ENCODE measurements around the gene HABP4.

Gene HABP4

GRCh38 chr9:96461336-96461735 is 11.4 kb downstream of the HABP4 start:
- TF ChIP-seq PAX5 (IDR thresholded peaks at IDR 0.05; ENCODE audit: insufficient read depth, low read length, severe bottlenecking) (no peak), TAF1 (IDR thresholded peaks at IDR 0.05; ENCODE audit: low read depth, low read length) (no peak), POU2F2 (IDR thresholded peaks at IDR 0.05; ENCODE audit: low read depth, low read length) (no peak), SPI1 (IDR thresholded peaks at IDR 0.05; ENCODE audit: low read depth, low read length) (no peak), POLR2A (IDR thresholded peaks at IDR 0.05; ENCODE audit: low read depth, low read length) (no peak), POLR2AphosphoS5 (IDR thresholded peaks at IDR 0.05; ENCODE audit: low read depth, low read length) (no peak)
- DNase-seq (ENCODE audit: insufficient read length, low spot score): no peak
- FAIRE-seq: no peak

- FAIRE-seq (no peak), DNase-seq (ENCODE audit: insufficient read length, low spot score) (no peak)
- TF ChIP-seq SPI1 (IDR thresholded peaks at IDR 0.05; ENCODE audit: low read depth, low read length): no peak
- TF ChIP-seq POLR2AphosphoS5 (IDR thresholded peaks at IDR 0.05; ENCODE audit: low read depth, low read length): no peak
- no peak for TF ChIP-seq PAX5 (IDR thresholded peaks at IDR 0.05; ENCODE audit: insufficient read depth, low read length, severe bottlenecking)
- no peak for TF ChIP-seq POU2F2 (IDR thresholded peaks at IDR 0.05; ENCODE audit: low read depth, low read length)
- no peak for TF ChIP-seq POLR2A (IDR thresholded peaks at IDR 0.05; ENCODE audit: low read depth, low read length)
- no peak for TF ChIP-seq TAF1 (IDR thresholded peaks at IDR 0.05; ENCODE audit: low read depth, low read length)
Observed at GRCh38 chr9:96462541-96462940, 12.6 kb downstream of the HABP4 start.

GRCh38 chr9:96464426-96464825 is 14.5 kb downstream of the HABP4 start:
- FAIRE-seq (no peak), DNase-seq (ENCODE audit: insufficient read length, low spot score) (no peak)
- TF ChIP-seq POLR2AphosphoS5 (IDR thresholded peaks at IDR 0.05; ENCODE audit: low read depth, low read length) (no peak), TAF1 (IDR thresholded peaks at IDR 0.05; ENCODE audit: low read depth, low read length) (no peak), SPI1 (IDR thresholded peaks at IDR 0.05; ENCODE audit: low read depth, low read length) (no peak), POLR2A (IDR thresholded peaks at IDR 0.05; ENCODE audit: low read depth, low read length) (no peak), POU2F2 (IDR thresholded peaks at IDR 0.05; ENCODE audit: low read depth, low read length) (no peak), PAX5 (IDR thresholded peaks at IDR 0.05; ENCODE audit: insufficient read depth, low read length, severe bottlenecking) (no peak)

- no peak for FAIRE-seq
- no peak for DNase-seq (ENCODE audit: insufficient read length, low spot score)
- TF ChIP-seq PAX5 (IDR thresholded peaks at IDR 0.05; ENCODE audit: insufficient read depth, low read length, severe bottlenecking) (no peak), POU2F2 (IDR thresholded peaks at IDR 0.05; ENCODE audit: low read depth, low read length) (no peak)
Observed at GRCh38 chr9:96467784-96468183, 17.8 kb downstream of the HABP4 start.

GRCh38 chr9:96476013-96476412 is 26.0 kb downstream of the HABP4 start:
- FAIRE-seq (no peak), DNase-seq (ENCODE audit: insufficient read length, low spot score) (no peak)
- TF ChIP-seq POLR2A (IDR thresholded peaks at IDR 0.05; ENCODE audit: low read depth, low read length) (no peak), PAX5 (IDR thresholded peaks at IDR 0.05; ENCODE audit: insufficient read depth, low read length, severe bottlenecking) (no peak), POU2F2 (IDR thresholded peaks at IDR 0.05; ENCODE audit: low read depth, low read length) (no peak), TAF1 (IDR thresholded peaks at IDR 0.05; ENCODE audit: low read depth, low read length) (no peak)

GRCh38 chr9:96476591-96476990 is 26.6 kb downstream of the HABP4 start:
- TF ChIP-seq SPI1 (IDR thresholded peaks at IDR 0.05; ENCODE audit: low read depth, low read length): no peak
- TF ChIP-seq POU2F2 (IDR thresholded peaks at IDR 0.05; ENCODE audit: low read depth, low read length): no peak
- no peak for TF ChIP-seq POLR2A (IDR thresholded peaks at IDR 0.05; ENCODE audit: low read depth, low read length)
- no peak for TF ChIP-seq TAF1 (IDR thresholded peaks at IDR 0.05; ENCODE audit: low read depth, low read length)
- TF ChIP-seq PAX5 (IDR thresholded peaks at IDR 0.05; ENCODE audit: insufficient read depth, low read length, severe bottlenecking): no peak
- TF ChIP-seq POLR2AphosphoS5 (IDR thresholded peaks at IDR 0.05; ENCODE audit: low read depth, low read length): no peak
- DNase-seq (ENCODE audit: insufficient read length, low spot score): no peak
- FAIRE-seq: no peak

GRCh38 chr9:96478829-96479371 is 28.9 kb downstream of the HABP4 start:
- FAIRE-seq (no peak), DNase-seq (ENCODE audit: insufficient read length, low spot score) (no peak)
- TF ChIP-seq SPI1 (IDR thresholded peaks at IDR 0.05; ENCODE audit: low read depth, low read length): peak; percentile 24; the same call in 1 of the 2 replicates
- no peak for TF ChIP-seq TAF1 (IDR thresholded peaks at IDR 0.05; ENCODE audit: low read depth, low read length)
- TF ChIP-seq POU2F2 (IDR thresholded peaks at IDR 0.05; ENCODE audit: low read depth, low read length): peak; percentile 92; the same call in 1 of the 2 replicates

GRCh38 chr9:96480736-96481135 is 30.8 kb downstream of the HABP4 start:
- FAIRE-seq (no peak), DNase-seq (ENCODE audit: insufficient read length, low spot score) (no peak)
- no peak for TF ChIP-seq TAF1 (IDR thresholded peaks at IDR 0.05; ENCODE audit: low read depth, low read length)
- no peak for TF ChIP-seq POLR2A (IDR thresholded peaks at IDR 0.05; ENCODE audit: low read depth, low read length)
- TF ChIP-seq PAX5 (IDR thresholded peaks at IDR 0.05; ENCODE audit: insufficient read depth, low read length, severe bottlenecking): no peak
- no peak for TF ChIP-seq SPI1 (IDR thresholded peaks at IDR 0.05; ENCODE audit: low read depth, low read length)
- TF ChIP-seq POLR2AphosphoS5 (IDR thresholded peaks at IDR 0.05; ENCODE audit: low read depth, low read length): no peak

GRCh38 chr9:96482476-96482875 is 32.5 kb downstream of the HABP4 start:
- DNase-seq (ENCODE audit: insufficient read length, low spot score) (no peak), FAIRE-seq (no peak)
- no peak for TF ChIP-seq POU2F2 (IDR thresholded peaks at IDR 0.05; ENCODE audit: low read depth, low read length)
- TF ChIP-seq POLR2AphosphoS5 (IDR thresholded peaks at IDR 0.05; ENCODE audit: low read depth, low read length): no peak
- TF ChIP-seq POLR2A (IDR thresholded peaks at IDR 0.05; ENCODE audit: low read depth, low read length): no peak
- no peak for TF ChIP-seq TAF1 (IDR thresholded peaks at IDR 0.05; ENCODE audit: low read depth, low read length)
- no peak for TF ChIP-seq SPI1 (IDR thresholded peaks at IDR 0.05; ENCODE audit: low read depth, low read length)
- TF ChIP-seq PAX5 (IDR thresholded peaks at IDR 0.05; ENCODE audit: insufficient read depth, low read length, severe bottlenecking): no peak

GRCh38 chr9:96483197-96483596 is 33.2 kb downstream of the HABP4 start:
- FAIRE-seq (no peak), DNase-seq (ENCODE audit: insufficient read length, low spot score) (no peak)
- TF ChIP-seq TAF1 (IDR thresholded peaks at IDR 0.05; ENCODE audit: low read depth, low read length): no peak
- no peak for TF ChIP-seq SPI1 (IDR thresholded peaks at IDR 0.05; ENCODE audit: low read depth, low read length)
- TF ChIP-seq POLR2AphosphoS5 (IDR thresholded peaks at IDR 0.05; ENCODE audit: low read depth, low read length): no peak
- no peak for TF ChIP-seq POU2F2 (IDR thresholded peaks at IDR 0.05; ENCODE audit: low read depth, low read length)
- no peak for TF ChIP-seq POLR2A (IDR thresholded peaks at IDR 0.05; ENCODE audit: low read depth, low read length)
- TF ChIP-seq PAX5 (IDR thresholded peaks at IDR 0.05; ENCODE audit: insufficient read depth, low read length, severe bottlenecking): no peak
